H1 (cell line): ENCODE results near the gene SPINK4. TPM values are rescaled to one million over a fixed set of nuclear protein-coding genes. Genes with fewer than 3 reads are reported as not detected.

Experiments
- CTCF ChIA-PET: fragments of 300-600 bp; sonication (Branson Sonifier 250); formaldehyde crosslinking; loops from one replicate; lab custom pipeline; 2021; ENCODE audit not compliant: partially characterized antibody; lab: Charles Lee
- POLR2A ChIA-PET: fragments of 300-600 bp; sonication (Branson Sonifier 250); formaldehyde crosslinking; loops from one replicate; lab custom pipeline; 2021; ENCODE audit warnings: inconsistent platforms; ENCODE audit not compliant: partially characterized antibody; lab: Charles Lee
- DNase-seq, 2 experiments: peaks; one replicate each; pipeline versions ENCODE4 v3.0.0 to v3.0.0-alpha.2; 2010 to 2022; ENCODE audit warnings: low spot score in 2 of 2, low read depth in 1 of 2, mixed read lengths in 1 of 2
- FAIRE-seq: peaks from 2 replicates; lab custom pipeline; 2011; peaks lifted over from hg19 to GRCh38; lab: Jason Lieb, UNC
- H2AFZ ChIP-seq: 2 replicates; pipeline ENCODE4 v1.8.1; 2012; ENCODE audit warnings: low read length, inconsistent platforms
- H2AK5ac ChIP-seq: 2 replicates; pipeline ENCODE4 v1.6.1; 2013; ENCODE audit warnings: low read depth, low read length
- H2BK120ac ChIP-seq: replicated peaks from 2 replicates; pipeline ENCODE3; 2013; ENCODE audit warnings: low read depth, low read length, inconsistent platforms
- H2BK12ac ChIP-seq: 2 replicates; pipeline ENCODE4 v1.6.1; 2013; ENCODE audit warnings: low read depth, low read length
- H2BK15ac ChIP-seq: 2 replicates; pipeline ENCODE4 v1.6.1; 2013; ENCODE audit warnings: low read length
- H2BK20ac ChIP-seq: 2 replicates; pipeline ENCODE4 v1.6.1; 2013; ENCODE audit warnings: low read length
- H2BK5ac ChIP-seq: 2 replicates; pipeline ENCODE4 v1.6.1; 2013; ENCODE audit warnings: low read depth, low read length
- H3K14ac ChIP-seq: 2 replicates; pipeline ENCODE4 v1.6.1; 2013; ENCODE audit warnings: inconsistent platforms; ENCODE audit not compliant: insufficient read length
- H3K18ac ChIP-seq: 2 replicates; pipeline ENCODE4 v1.6.1; 2013; ENCODE audit warnings: low read length; ENCODE audit errors: extremely low read depth
- H3K23ac ChIP-seq: 2 replicates; pipeline ENCODE4 v1.6.1; 2013; ENCODE audit warnings: inconsistent platforms; ENCODE audit not compliant: insufficient read length
- H3K23me2 ChIP-seq: 2 replicates; pipeline ENCODE4 v1.6.1; 2013; ENCODE audit warnings: low read depth, low read length
- H3K27ac ChIP-seq: 2 replicates; pipeline ENCODE4 v1.6.1; 2011; ENCODE audit warnings: low read depth, low read length, inconsistent platforms
- H3K27me3 ChIP-seq, 4 experiments: replicated peaks in 1 of 4; 1 replicate in 1 of 4; 2 replicates in 3 of 4; pipeline versions ENCODE4 v1.6.1 to v1.8.1; 2011 to 2013; ENCODE audit warnings: low read length in 3 of 4, mild to moderate bottlenecking in 3 of 4, inconsistent platforms in 2 of 4, mixed read lengths in 2 of 4, moderate library complexity in 1 of 4; ENCODE audit not compliant: control insufficient read depth in 3 of 4, insufficient read depth in 3 of 4; ENCODE audit errors: extremely low read depth in 1 of 4
- H3K36me3 ChIP-seq, 4 experiments: 2 replicates each; pipeline versions ENCODE4 v1.6.1 to v1.8.1; 2011 to 2013; ENCODE audit warnings: mild to moderate bottlenecking in 4 of 4, low read length in 3 of 4, moderate library complexity in 2 of 4, control low read depth in 1 of 4, inconsistent platforms in 1 of 4; ENCODE audit not compliant: insufficient read depth in 4 of 4, control insufficient read depth in 2 of 4
- H3K4ac ChIP-seq: replicated peaks from 2 replicates; pipeline ENCODE3; 2013; ENCODE audit warnings: low read length, low read depth, mixed read lengths, inconsistent platforms; ENCODE audit not compliant: insufficient read length
- H3K4me1 ChIP-seq, 4 experiments: replicated peaks in 1 of 4; 1 replicate in 1 of 4; 2 replicates in 3 of 4; pipeline versions ENCODE4 v1.6.1 to v1.8.1; 2011 to 2013; ENCODE audit warnings: low read length in 3 of 4, inconsistent platforms in 2 of 4, mixed read lengths in 1 of 4; ENCODE audit not compliant: insufficient read depth in 4 of 4, control insufficient read depth in 3 of 4
- H3K4me2 ChIP-seq, 2 experiments: 2 replicates each; pipeline versions ENCODE4 v1.6.1 to v1.8.1; 2011 to 2013; ENCODE audit warnings: low read depth in 2 of 2, low read length in 2 of 2, control low read depth in 1 of 2, inconsistent platforms in 1 of 2, mild to moderate bottlenecking in 1 of 2; ENCODE audit not compliant: insufficient read depth in 1 of 2
- H3K4me3 ChIP-seq, 4 experiments: fragments of 200-600, 300-600 bp in 1 of 4; sonication (generic), shearing (Covaris generic), sonication (Bioruptor Twin) in 1 of 4; 2 replicates each; pipeline versions ENCODE4 v1.5.1 to v1.8.1; 2011 to 2016; ENCODE audit warnings: low read length in 4 of 4, low read depth in 3 of 4, control low read depth in 2 of 4, inconsistent platforms in 2 of 4, mild to moderate bottlenecking in 2 of 4, mixed read lengths in 1 of 4, moderate library complexity in 1 of 4; ENCODE audit not compliant: insufficient read depth in 2 of 4; ENCODE audit errors: extremely low read depth in 1 of 4
- H3K56ac ChIP-seq: replicated peaks from 2 replicates; pipeline ENCODE3; 2013; ENCODE audit warnings: low read depth, mild to moderate bottlenecking, mixed read lengths, low read length, inconsistent platforms; ENCODE audit not compliant: insufficient read length
- H3K79me1 ChIP-seq: 2 replicates; pipeline ENCODE4 v1.6.1; 2013; ENCODE audit warnings: low read depth, low read length, control low read depth
- H3K79me2 ChIP-seq, 2 experiments: 2 replicates each; pipeline versions ENCODE4 v1.6.1 to v1.8.1; 2012 to 2013; ENCODE audit warnings: low read length in 2 of 2, mild to moderate bottlenecking in 2 of 2, inconsistent platforms in 1 of 2; ENCODE audit not compliant: insufficient read depth in 2 of 2, control insufficient read depth in 1 of 2
- H3K9ac ChIP-seq, 4 experiments: replicated peaks in 1 of 4; 1 replicate in 1 of 4; 2 replicates in 3 of 4; pipeline versions ENCODE4 v1.6.1 to v1.8.1; 2011 to 2013; ENCODE audit warnings: low read depth in 3 of 4, low read length in 3 of 4, control low read depth in 2 of 4, mild to moderate bottlenecking in 2 of 4, moderate library complexity in 2 of 4, inconsistent platforms in 1 of 4; ENCODE audit errors: extremely low read depth in 1 of 4
- H3K9me3 ChIP-seq, 2 experiments: 2 replicates each; pipeline versions ENCODE4 v1.6.1 to v1.8.1; 2012 to 2013; ENCODE audit warnings: mild to moderate bottlenecking in 2 of 2, moderate library complexity in 2 of 2, control low read depth in 1 of 2, inconsistent platforms in 1 of 2, low read depth in 1 of 2, low read length in 1 of 2, mixed read lengths in 1 of 2; ENCODE audit not compliant: insufficient read depth in 2 of 2
- H4K20me1 ChIP-seq, 2 experiments: replicated peaks in 1 of 2; 2 replicates each; pipeline versions ENCODE3 to v1.8.1; 2011 to 2013; ENCODE audit warnings: inconsistent platforms in 2 of 2, low read length in 2 of 2, mild to moderate bottlenecking in 1 of 2; ENCODE audit not compliant: insufficient read depth in 2 of 2, control insufficient read depth in 1 of 2
- H4K5ac ChIP-seq: 2 replicates; pipeline ENCODE4 v1.6.1; 2013; ENCODE audit warnings: low read length, low read depth, mixed read lengths, inconsistent platforms; ENCODE audit not compliant: insufficient read length
- H4K8ac ChIP-seq: 2 replicates; pipeline ENCODE4 v1.8.0; 2013; ENCODE audit warnings: mild to moderate bottlenecking, moderate library complexity, low read length, inconsistent platforms; ENCODE audit not compliant: insufficient read depth; ENCODE audit errors: extremely low read depth
- H4K91ac ChIP-seq: replicated peaks from 2 replicates; pipeline ENCODE3; 2013; ENCODE audit warnings: low read length, mixed read lengths, inconsistent platforms; ENCODE audit not compliant: insufficient read length
- BACH1 ChIP-seq: IDR thresholded peaks from 2 replicates; pipeline ENCODE4 v1.6.1; 2012; ENCODE audit warnings: low read length, improper control_type of control experiment
- WGBS, 2 experiments: shearing (Covaris generic) in 1 of 2; methylation state at CpG; one replicate each; pipeline versions ENCODE4 v1.1.6 to v1.1.7; 2013 to 2015; ENCODE audit warnings: low lambda C conversion rate in 2 of 2, mixed read lengths in 2 of 2, inconsistent platforms in 1 of 2, low coverage in 1 of 2, missing lambda C conversion rate in 1 of 2; ENCODE audit not compliant: insufficient replicate concordance in 2 of 2, insufficient coverage in 1 of 2, insufficient read length in 1 of 2; ENCODE audit errors: extremely low coverage in 1 of 2, missing lambda C conversion rate in 1 of 2; 5-methylcytosine and 5-hydroxymethylcytosine counted together
- polyA plus RNA-seq, 7 experiments: library from polyadenylated mRNA; depleted of rRNA in 3 of 7; stranded (reverse) in 5 of 7; unstranded in 2 of 7; fragments of >200 nt in 5 of 7; fragments of 200-250 nt in 2 of 7; gene quantifications; 1 replicate in 5 of 7; 2 replicates in 1 of 7; 4 replicates in 1 of 7; pipeline versions ENCODE4 v1.2.1 to v1.2.3, GENCODE V29; 2011 to 2013; ENCODE audit warnings: missing spikeins in 2 of 7, mixed read lengths in 2 of 7
- total RNA-seq: library from RNA; stranded (reverse); fragmentation: NEBNext Ultra II Directional; extraction: Animal tissue kit (Norgen Biotek cat#: 25700); gene quantifications from 2 replicates; pipeline ENCODE4 v1.2.1, GENCODE V29; 2021

Gene SPINK4
- total and polyA plus RNA-seq, 2 of the 8 experiments (the other 6 are each of a cell fraction or from before 2014, with no cell fraction given): not detected

DNA sequence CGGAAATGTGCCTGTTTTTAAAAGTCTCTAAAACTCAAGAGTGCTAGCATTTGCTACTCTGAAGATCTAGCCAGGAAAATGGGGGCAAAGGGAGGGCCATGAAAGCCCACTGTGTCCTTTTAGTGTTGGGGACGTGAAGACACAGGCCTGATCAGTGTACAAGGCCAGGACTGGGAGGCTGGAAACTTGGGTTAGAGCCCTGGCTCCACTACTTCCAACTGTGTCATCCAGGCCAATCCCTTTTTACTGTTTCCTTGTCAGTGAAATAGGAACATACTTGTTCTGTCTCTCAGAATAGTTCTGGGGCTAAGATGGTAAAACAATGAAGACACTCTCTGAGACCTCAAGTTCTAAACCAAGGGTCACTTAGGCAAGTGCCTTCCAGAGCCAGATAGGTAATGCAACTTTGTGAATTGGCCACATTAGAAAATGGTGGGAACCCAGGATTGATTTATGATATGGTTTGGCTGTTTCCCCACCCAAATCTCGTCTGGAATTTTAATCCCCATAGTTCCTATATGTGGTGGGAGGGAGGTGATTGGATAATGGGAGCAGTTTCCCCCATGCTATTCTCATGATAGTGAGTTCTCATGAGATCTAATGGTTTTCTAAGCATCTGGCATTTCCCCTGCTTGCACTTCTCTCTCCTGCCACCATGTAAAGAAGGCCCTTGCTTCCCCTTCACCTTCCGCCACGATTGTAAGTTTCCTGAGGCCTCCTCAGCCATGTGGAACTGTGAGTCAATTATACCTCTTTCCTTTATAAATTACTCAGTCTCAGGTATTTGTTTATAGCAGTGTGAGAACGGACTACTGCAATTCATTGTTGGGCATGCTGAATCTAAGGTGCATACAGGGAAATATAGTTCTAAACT, 42.5 kb upstream of the SPINK4 start:
- FAIRE-seq: no peak
- no peak overlapping the region for H2AFZ ChIP-seq
- no peaks in the 10 kb centered on the region for H3K36me3 ChIP-seq
- POLR2A ChIA-PET: interaction anchor here (0.8 kb wide), 1 partner anchor 173 kb away, joined by 3 read pairs; the partner anchor contains the start of gene DNAJA1
- no peak overlapping the region for H3K4me3 ChIP-seq
- no peaks in the 10 kb centered on the region for H3K79me1 ChIP-seq
- H3K4me1 ChIP-seq: no peaks in the 10 kb centered on the region
- H3K79me2 ChIP-seq: no peaks in the 10 kb centered on the region
- H3K18ac ChIP-seq: no peak overlapping the region
- H2AK5ac ChIP-seq: no peak overlapping the region
- H2BK15ac ChIP-seq: no peak overlapping the region
- DNase-seq: no peak
- no peak overlapping the region for H2BK5ac ChIP-seq
- H2BK20ac ChIP-seq: no peak overlapping the region
- H3K9me3 ChIP-seq: no peaks in the 10 kb centered on the region
- no peaks in the 10 kb centered on the region for H3K27me3 ChIP-seq
- H3K23ac ChIP-seq: no peak overlapping the region
- H3K27ac ChIP-seq: no peak overlapping the region
- peak overlapping the region; percentile 52 for H4K91ac ChIP-seq
- no peaks in the 10 kb centered on the region for H4K20me1 ChIP-seq
- no peak overlapping the region for H3K4ac ChIP-seq
- 73% methylated on average over 6 of the region's 6 CpGs; no CpG with 5 or more reads in 1 of the 2 experiments for WGBS, 2 experiments
- TF ChIP-seq BACH1: no peak
- CTCF ChIA-PET: interaction anchor here (0.7 to 1.5 kb wide), 3 partner anchors 9 to 116 kb away, joined by 3 to 4 read pairs (median 3); no protein-coding TSS in a partner anchor
- no peak overlapping the region for H2BK12ac ChIP-seq
- no peak overlapping the region for H4K8ac ChIP-seq
- no peak overlapping the region; a peak in 1 of 7 replicates for H3K9ac ChIP-seq
- no peak overlapping the region for H3K56ac ChIP-seq
- no peaks in the 10 kb centered on the region for H3K23me2 ChIP-seq
- H3K4me2 ChIP-seq: no peak overlapping the region
- H4K5ac ChIP-seq: no peak overlapping the region
- H2BK120ac ChIP-seq: no peak overlapping the region
- H3K14ac ChIP-seq: no peak overlapping the region
